ENCODE results near the gene C1QTNF8. TPM values are rescaled to one million over a fixed set of nuclear protein-coding genes. Genes with fewer than 3 reads are reported as not detected.

The C1QTNF8 gene
- total and polyA plus RNA-seq, 2 donors (not counting 1 experiment from before 2014, with no cell fraction given): not detected

DNA sequence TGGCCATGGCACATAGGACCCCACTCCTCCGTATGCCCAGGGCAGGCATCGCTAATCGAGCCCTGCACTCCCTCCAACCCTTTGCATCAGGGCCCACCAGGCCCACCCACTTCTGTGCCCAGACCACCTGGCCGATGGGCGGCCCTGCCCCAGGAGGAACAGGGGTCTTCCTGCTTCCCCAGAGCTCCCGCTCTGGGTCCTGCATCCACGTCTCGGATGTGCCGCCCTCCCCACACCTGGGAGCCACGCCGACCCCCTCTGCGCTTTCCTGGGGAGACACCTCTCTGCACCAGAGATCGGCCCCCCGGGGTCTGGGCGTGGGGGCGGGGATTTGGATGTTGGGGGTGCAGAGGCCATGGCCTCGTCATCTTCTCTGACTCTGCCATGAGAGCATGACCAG is 44.6 kb downstream of the C1QTNF8 start:
- 86% methylated on average over 10 of the region's 17 CpGs for WGBS (ENCODE audit: insufficient coverage)
- H3K4me1 Mint-ChIP-seq: no peaks in the 10 kb centered on the region
- H3K4me2 ChIP-seq (replicated peaks; ENCODE audit: low read depth, low read length, poor library complexity, severe bottlenecking): no peak overlapping the region

DNA sequence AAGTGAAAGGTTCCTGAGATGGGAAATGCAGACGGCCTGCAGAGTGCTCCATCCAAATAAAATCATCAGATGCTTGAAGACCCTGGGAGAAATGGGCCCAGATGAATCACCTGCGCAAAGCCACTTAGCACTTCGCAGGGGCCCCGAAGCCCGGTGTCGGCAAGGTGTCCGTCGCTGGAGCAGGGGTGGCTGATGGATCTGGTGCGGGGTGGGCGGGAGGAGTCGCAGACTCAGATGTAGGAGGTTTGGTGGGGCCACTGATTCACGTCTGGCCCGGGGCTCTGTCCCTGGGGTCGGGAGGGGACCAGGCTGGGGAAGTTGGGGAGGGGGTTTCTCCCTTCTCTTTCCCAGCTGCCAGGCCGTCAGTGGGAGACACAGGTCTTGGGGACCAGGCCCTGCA is 45.1 kb downstream of the C1QTNF8 start:
- no peak for ATAC-seq (ENCODE audit: low read depth)
- H3K4me3 ChIP-seq (ENCODE audit: control extremely low read depth in 1 of 5, extremely low read depth in 1 of 5, insufficient read depth in 1 of 5, low read depth in 2 of 5, low read length in 4 of 5): no peak overlapping the region
- ChIA-PET POLR2A (no interaction called here), CTCF (no interaction called here)
- no peak overlapping the region for H3K4me3 Mint-ChIP-seq
- H3K9me3 ChIP-seq (ENCODE audit: control extremely low read depth in 1 of 3, control insufficient read depth in 2 of 3, insufficient read depth in 1 of 3, low read length in 2 of 3): peaks cover 0 to 8% (median 0%) of the 10 kb centered on the region in 3 donors
- peaks cover 0 to 8% (median 0%) of the 10 kb centered on the region in 4 experiments for H3K27me3 ChIP-seq (replicated peaks in 1 of 4; ENCODE audit: control extremely low read depth in 1 of 4, control insufficient read depth in 3 of 4, insufficient read depth in 4 of 4, low read length in 3 of 4)
- no peaks in the 10 kb centered on the region for H3K4me1 Mint-ChIP-seq
- no peaks in the 10 kb centered on the region for H3K4me1 ChIP-seq (ENCODE audit: control insufficient read depth in 2 of 2, insufficient read depth in 2 of 2, low read length in 2 of 2)
- no peak overlapping the region for H3K27ac ChIP-seq (ENCODE audit: low read length in 2 of 2)
- no peak overlapping the region for H2AFZ ChIP-seq (ENCODE audit: insufficient read depth, low read depth, low read length, poor library complexity, severe bottlenecking)
- WGBS (ENCODE audit: insufficient coverage): 89% methylated on average over 11 of the region's 15 CpGs
- DNase-seq: no peak
- intact Hi-C loops (cut with micrococcal nuclease): no loop called here
- no peaks in the 10 kb centered on the region for H3K36me3 ChIP-seq (replicated peaks in 1 of 2; ENCODE audit: control extremely low read depth in 1 of 2, control insufficient read depth in 1 of 2, extremely low read depth in 1 of 2, insufficient read depth in 2 of 2, low read length in 1 of 2)
- no peak overlapping the region for H3K9ac ChIP-seq (ENCODE audit: low read length)
- no peak overlapping the region for H3K27ac Mint-ChIP-seq
- no peak for TF ChIP-seq EZH2 (IDR thresholded peaks at IDR 0.05; ENCODE audit: borderline replicate concordance, insufficient read depth, low read depth, low read length, poor library complexity, severe bottlenecking)
- TF ChIP-seq, protein P1, sequence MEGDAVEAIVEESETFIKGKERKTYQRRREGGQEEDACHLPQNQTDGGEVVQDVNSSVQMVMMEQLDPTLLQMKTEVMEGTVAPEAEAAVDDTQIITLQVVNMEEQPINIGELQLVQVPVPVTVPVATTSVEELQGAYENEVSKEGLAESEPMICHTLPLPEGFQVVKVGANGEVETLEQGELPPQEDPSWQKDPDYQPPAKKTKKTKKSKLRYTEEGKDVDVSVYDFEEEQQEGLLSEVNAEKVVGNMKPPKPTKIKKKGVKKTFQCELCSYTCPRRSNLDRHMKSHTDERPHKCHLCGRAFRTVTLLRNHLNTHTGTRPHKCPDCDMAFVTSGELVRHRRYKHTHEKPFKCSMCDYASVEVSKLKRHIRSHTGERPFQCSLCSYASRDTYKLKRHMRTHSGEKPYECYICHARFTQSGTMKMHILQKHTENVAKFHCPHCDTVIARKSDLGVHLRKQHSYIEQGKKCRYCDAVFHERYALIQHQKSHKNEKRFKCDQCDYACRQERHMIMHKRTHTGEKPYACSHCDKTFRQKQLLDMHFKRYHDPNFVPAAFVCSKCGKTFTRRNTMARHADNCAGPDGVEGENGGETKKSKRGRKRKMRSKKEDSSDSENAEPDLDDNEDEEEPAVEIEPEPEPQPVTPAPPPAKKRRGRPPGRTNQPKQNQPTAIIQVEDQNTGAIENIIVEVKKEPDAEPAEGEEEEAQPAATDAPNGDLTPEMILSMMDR (IDR thresholded peaks at IDR 0.05): no peak
- no peaks in the 10 kb centered on the region for H3K27me3 Mint-ChIP-seq
- no peaks in the 10 kb centered on the region for H4K20me1 ChIP-seq (ENCODE audit: control insufficient read depth, insufficient read depth, low read length, poor library complexity, severe bottlenecking)
- H3K9me3 Mint-ChIP-seq (ENCODE audit: insufficient read depth): no peaks in the 10 kb centered on the region
- no peak overlapping the region for H3K4me2 ChIP-seq (replicated peaks; ENCODE audit: low read depth, low read length, poor library complexity, severe bottlenecking)
- H3K79me2 ChIP-seq (ENCODE audit: control insufficient read depth, insufficient read depth, low read length): no peaks in the 10 kb centered on the region

More for the DNA sequence above, 44.6 kb downstream of the C1QTNF8 start:
- intact Hi-C loops (cut with micrococcal nuclease): no loop called here
- Histone ChIP-seq H4K20me1 (ENCODE audit: control insufficient read depth, insufficient read depth, low read length, poor library complexity, severe bottlenecking) (no peaks in the 10 kb centered on the region), H2AFZ (ENCODE audit: insufficient read depth, low read depth, low read length, poor library complexity, severe bottlenecking) (no peak overlapping the region), H3K9ac (ENCODE audit: low read length) (no peak overlapping the region), H3K36me3 (replicated peaks in 1 of 2; ENCODE audit: control extremely low read depth in 1 of 2, control insufficient read depth in 1 of 2, extremely low read depth in 1 of 2, insufficient read depth in 2 of 2, low read length in 1 of 2) (no peaks in the 10 kb centered on the region), H3K4me3 (ENCODE audit: control extremely low read depth in 1 of 5, extremely low read depth in 1 of 5, insufficient read depth in 1 of 5, low read depth in 2 of 5, low read length in 4 of 5) (no peak overlapping the region), H3K27me3 (replicated peaks in 1 of 4; ENCODE audit: control extremely low read depth in 1 of 4, control insufficient read depth in 3 of 4, insufficient read depth in 4 of 4, low read length in 3 of 4) (peaks cover 0 to 12% (median 0%) of the 10 kb centered on the region in 4 experiments), H3K9me3 (ENCODE audit: control extremely low read depth in 1 of 3, control insufficient read depth in 2 of 3, insufficient read depth in 1 of 3, low read length in 2 of 3) (peaks cover 0 to 12% (median 0%) of the 10 kb centered on the region in 3 donors), H3K27ac (ENCODE audit: low read length in 2 of 2) (no peak overlapping the region), H3K4me1 (ENCODE audit: control insufficient read depth in 2 of 2, insufficient read depth in 2 of 2, low read length in 2 of 2) (no peaks in the 10 kb centered on the region), H3K79me2 (ENCODE audit: control insufficient read depth, insufficient read depth, low read length) (no peaks in the 10 kb centered on the region)
- Mint-ChIP-seq H3K9me3 (ENCODE audit: insufficient read depth) (no peaks in the 10 kb centered on the region), H3K27me3 (no peaks in the 10 kb centered on the region), H3K27ac (no peak overlapping the region), H3K4me3 (no peak overlapping the region)
- ChIA-PET CTCF (no interaction called here), POLR2A (no interaction called here)
- no peak for DNase-seq
- TF ChIP-seq, protein P1 (IDR thresholded peaks at IDR 0.05): no peak
- no peak for ATAC-seq (ENCODE audit: low read depth)

Measured in B cell (primary cell).